C4-2B (cell line): ENCODE results near the gene SPRED3.

Source experiments
- H3K27ac ChIP-seq: fragments of 450-650 bp; 2 replicates; pipeline ENCODE4 v1.5.1; 2017
- CTCF ChIP-seq: fragments of 450-650 bp; conservative IDR thresholded peaks from 2 replicates; pipeline ENCODE4 v1.5.1; 2017; ENCODE audit warnings: mild to moderate bottlenecking
- ZFX ChIP-seq: fragments of 450-650 bp; IDR thresholded peaks from 2 replicates; pipeline ENCODE4 v1.6.1; 2017

The SPRED3 gene

GRCh38 chr19:38386971-38387549, 1.4 kb upstream of the SPRED3 start:
- H3K27ac ChIP-seq: no peak overlapping the region
- TF ChIP-seq ZFX (no peak), CTCF (no peak)

GRCh38 chr19:38387550-38388348, 748 bp upstream of the SPRED3 start, which contains the start of gene GGN:
GGN (minus strand) TSS chr19:38388034; CDS start chr19:38387261, 773 bp downstream.
- no peak within 1 kb of the TSS for H3K27ac ChIP-seq
- TF ChIP-seq CTCF: no peak
- no peak for TF ChIP-seq ZFX

- H3K27ac ChIP-seq: no peak overlapping the region
- TF ChIP-seq CTCF (no peak), ZFX (no peak)
Measured at GRCh38 chr19:38389101-38389925, 816 bp downstream of the SPRED3 start.

- no peak overlapping the region for H3K27ac ChIP-seq
- TF ChIP-seq CTCF (no peak), ZFX (no peak)
Measured at GRCh38 chr19:38389957-38390924, 1.7 kb downstream of the SPRED3 start.

- no peak overlapping the region for H3K27ac ChIP-seq
- no peak for TF ChIP-seq CTCF
- TF ChIP-seq ZFX: no peak
Measured at GRCh38 chr19:38391911-38392464, 3.5 kb downstream of the SPRED3 start.

- TF ChIP-seq ZFX: no peak
- no peak for TF ChIP-seq CTCF
- no peak overlapping the region for H3K27ac ChIP-seq
Measured at GRCh38 chr19:38392707-38393308, 4.3 kb downstream of the SPRED3 start.
